HG03108 (cell line): ENCODE results near the gene TRIO.

Experiments
- ATAC-seq: cut with Tn5 transposase; IDR thresholded peaks from one replicate; pipeline ENCODE4 v1.9.1; 2021; ENCODE audit warnings: moderate library complexity; ENCODE audit not compliant: unreplicated experiment

TRIO gene

GRCh38 chr5:14310901-14311300, 167.8 kb downstream of the TRIO start:
- ATAC-seq = no peak

- ATAC-seq = no peak
Observed at GRCh38 chr5:14313986-14314690, 171.0 kb downstream of the TRIO start.

- ATAC-seq = no peak
Observed at GRCh38 chr5:14316471-14316870, 173.3 kb downstream of the TRIO start.

GRCh38 chr5:14319102-14319501, 176.0 kb downstream of the TRIO start:
- ATAC-seq = no peak

GRCh38 chr5:14321936-14322335, 178.8 kb downstream of the TRIO start:
- ATAC-seq = no peak

GRCh38 chr5:14322437-14323187, 179.5 kb downstream of the TRIO start:
- ATAC-seq = no peak

GRCh38 chr5:14323466-14323865, 180.3 kb downstream of the TRIO start:
- no peak for ATAC-seq

GRCh38 chr5:14325369-14325768, 182.2 kb downstream of the TRIO start:
- ATAC-seq = no peak

GRCh38 chr5:14326035-14326903, 183.1 kb downstream of the TRIO start:
- ATAC-seq = no peak

- ATAC-seq = no peak
Observed at GRCh38 chr5:14327624-14328023, 184.5 kb downstream of the TRIO start.

GRCh38 chr5:14328144-14328543, 185.0 kb downstream of the TRIO start:
- ATAC-seq = no peak

GRCh38 chr5:14330291-14330690, 187.1 kb downstream of the TRIO start:
- no peak for ATAC-seq

- ATAC-seq = no peak
Observed at GRCh38 chr5:14330729-14331385, 187.7 kb downstream of the TRIO start.

- ATAC-seq = no peak
Observed at GRCh38 chr5:14331386-14331781, 188.2 kb downstream of the TRIO start.

- ATAC-seq = no peak
Observed at GRCh38 chr5:14332038-14332631, 189.0 kb downstream of the TRIO start.

- no peak for ATAC-seq
Observed at GRCh38 chr5:14332746-14333145, 189.6 kb downstream of the TRIO start.

GRCh38 chr5:14337593-14337992, 194.5 kb downstream of the TRIO start:
- no peak for ATAC-seq

- no peak for ATAC-seq
Observed at GRCh38 chr5:14339468-14339867, 196.3 kb downstream of the TRIO start.

GRCh38 chr5:14341571-14342230, 198.6 kb downstream of the TRIO start:
- no peak for ATAC-seq

- peak; percentile 86 for ATAC-seq
Observed at GRCh38 chr5:14342306-14342705, 199.2 kb downstream of the TRIO start.
